Caco-2 (cell line): ENCODE data around the gene HRC. TPM values are rescaled to one million over a fixed set of nuclear protein-coding genes. Genes with fewer than 3 reads are reported as not detected.

ENCODE experiments used
- BruUV-seq: library from RNA; stranded (reverse); fragments of 400-500 nt; replicated peaks from 2 replicates; lab custom pipeline; 2021; lab: Mats Ljungman, UMichigan
- CTCF ChIA-PET: fragments of 300-600 bp; sonication (Branson Sonifier 250); formaldehyde crosslinking; loops from one replicate; lab custom pipeline; 2022; ENCODE audit warnings: antibody characterized with exemption; lab: Charles Lee
- POLR2A ChIA-PET: fragments of 300-600 bp; sonication (Branson Sonifier 250); formaldehyde crosslinking; loops from one replicate; lab custom pipeline; 2022; ENCODE audit warnings: antibody characterized with exemption; lab: Charles Lee
- DNase-seq, 2 experiments: peaks; one replicate each; pipeline versions ENCODE4 v3.0.0 to v3.0.0-alpha.2; 2020 to 2022
- H3K27me3 ChIP-seq: replicated peaks from 2 replicates; pipeline ENCODE4 v1.6.0; 2011; ENCODE audit warnings: low read length; ENCODE audit not compliant: control insufficient read depth, insufficient read depth
- H3K36me3 ChIP-seq: 2 replicates; pipeline ENCODE4 v1.5.1; 2011; ENCODE audit warnings: low read length; ENCODE audit not compliant: control insufficient read depth, insufficient read depth
- H3K4me1 ChIP-seq: fragments of 250-450 bp; sonication (Bioruptor Pico); 2 replicates; pipeline ENCODE4 v1.5.1; 2020; ENCODE audit warnings: mild to moderate bottlenecking
- H3K4me3 ChIP-seq: 2 replicates; pipeline ENCODE4 v1.5.1; 2011; ENCODE audit warnings: low read depth, mild to moderate bottlenecking, control low read depth, low read length
- H3K9me3 ChIP-seq: fragments of 250-450 bp; sonication (Bioruptor Pico); 2 replicates; pipeline ENCODE4 v1.5.1; 2020; ENCODE audit warnings: mild to moderate bottlenecking, moderate library complexity
- H3K27ac Mint-ChIP-seq: one replicate; pipeline ENCODE4 v1.8.0; 2022; ENCODE audit warnings: mixed read lengths; ENCODE audit not compliant: unreplicated experiment
- H3K27me3 Mint-ChIP-seq: one replicate; pipeline ENCODE4 v1.8.0; 2022; ENCODE audit warnings: mixed read lengths; ENCODE audit not compliant: insufficient read depth, unreplicated experiment
- H3K36me3 Mint-ChIP-seq: one replicate; pipeline ENCODE4 v1.8.0; 2022; ENCODE audit warnings: mild to moderate bottlenecking, mixed read lengths; ENCODE audit not compliant: insufficient read depth, unreplicated experiment
- H3K4me1 Mint-ChIP-seq: one replicate; pipeline ENCODE4 v1.8.0; 2022; ENCODE audit warnings: low read depth, mixed read lengths; ENCODE audit not compliant: unreplicated experiment
- H3K4me3 Mint-ChIP-seq: one replicate; pipeline ENCODE4 v1.8.0; 2022; ENCODE audit warnings: mild to moderate bottlenecking, moderate library complexity, mixed read lengths; ENCODE audit not compliant: unreplicated experiment
- H3K9me3 Mint-ChIP-seq: one replicate; pipeline ENCODE4 v1.8.0; 2022; ENCODE audit warnings: mixed read lengths; ENCODE audit not compliant: unreplicated experiment
- intact Hi-C: fragments of 100-400 bp; cut with micrococcal nuclease; formaldehyde crosslinking; loops from one replicate; pipeline ENCODE4 v1.10.0; 2022; ENCODE audit not compliant: unreplicated experiment
- total RNA-seq: library from RNA; stranded (reverse); gene quantifications from 2 replicates; pipeline ENCODE4 v1.2.3, GENCODE V29; 2022
- TF ChIP-seq, protein P1 (sequence below), 2 experiments: fragments of 200-600 bp in 1 of 2; IDR thresholded peaks; 1 replicate in 1 of 2; 2 replicates in 1 of 2; pipeline versions ENCODE4 v1.5.1 to v1.8.0; 2011 to 2022; ENCODE audit warnings: antibody characterized with exemption in 1 of 2, control low read depth in 1 of 2, inconsistent platforms in 1 of 2, low read depth in 1 of 2, low read length in 1 of 2, mild to moderate bottlenecking in 1 of 2, moderate library complexity in 1 of 2; ENCODE audit not compliant: insufficient read depth in 1 of 2, severe bottlenecking in 1 of 2, unreplicated experiment in 1 of 2

HRC gene
- total RNA-seq, 1 experiment from 2014 or later, result not detected

DNA sequence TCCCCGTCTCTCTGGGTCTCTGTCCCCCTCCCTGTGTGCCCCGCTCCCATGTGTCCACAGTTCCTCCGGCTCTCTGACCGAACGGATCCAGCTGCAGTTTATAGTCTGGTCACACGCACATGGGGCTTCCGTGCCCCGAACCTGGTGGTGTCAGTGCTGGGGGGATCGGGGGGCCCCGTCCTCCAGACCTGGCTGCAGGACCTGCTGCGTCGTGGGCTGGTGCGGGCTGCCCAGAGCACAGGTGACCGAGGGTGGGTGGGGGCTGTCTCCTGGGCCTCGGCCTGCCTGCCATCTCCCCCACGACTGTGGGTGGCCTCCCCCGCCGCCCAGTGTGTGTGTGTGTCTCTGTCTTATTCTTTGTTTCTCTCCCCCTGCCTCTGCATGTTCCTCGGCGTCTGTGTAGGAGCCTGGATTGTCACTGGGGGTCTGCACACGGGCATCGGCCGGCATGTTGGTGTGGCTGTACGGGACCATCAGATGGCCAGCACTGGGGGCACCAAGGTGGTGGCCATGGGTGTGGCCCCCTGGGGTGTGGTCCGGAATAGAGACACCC is 12.7 kb upstream of the HRC start:
- Mint-ChIP-seq H3K4me1 (peaks cover 6% of the 10 kb centered on the region), H3K27ac (no peak overlapping the region), H3K27me3 (no peaks in the 10 kb centered on the region), H3K9me3 (no peaks in the 10 kb centered on the region), H3K4me3 (no peak overlapping the region), H3K36me3 (no peaks in the 10 kb centered on the region)
- no TSS peak for BruUV-seq
- no peak for DNase-seq
- Histone ChIP-seq H3K9me3 (no peaks in the 10 kb centered on the region), H3K4me3 (no peak overlapping the region), H3K4me1 (peaks cover 17% of the 10 kb centered on the region), H3K36me3 (0 out of 2 replicates have a peak, but pooled peaks cover 2% of the 10 kb centered on the region), H3K27me3 (no peaks in the 10 kb centered on the region)
- ChIA-PET CTCF (no interaction called here), POLR2A (no interaction called here)
- intact Hi-C loops, result no loop called here
- TF ChIP-seq, protein P1, sequence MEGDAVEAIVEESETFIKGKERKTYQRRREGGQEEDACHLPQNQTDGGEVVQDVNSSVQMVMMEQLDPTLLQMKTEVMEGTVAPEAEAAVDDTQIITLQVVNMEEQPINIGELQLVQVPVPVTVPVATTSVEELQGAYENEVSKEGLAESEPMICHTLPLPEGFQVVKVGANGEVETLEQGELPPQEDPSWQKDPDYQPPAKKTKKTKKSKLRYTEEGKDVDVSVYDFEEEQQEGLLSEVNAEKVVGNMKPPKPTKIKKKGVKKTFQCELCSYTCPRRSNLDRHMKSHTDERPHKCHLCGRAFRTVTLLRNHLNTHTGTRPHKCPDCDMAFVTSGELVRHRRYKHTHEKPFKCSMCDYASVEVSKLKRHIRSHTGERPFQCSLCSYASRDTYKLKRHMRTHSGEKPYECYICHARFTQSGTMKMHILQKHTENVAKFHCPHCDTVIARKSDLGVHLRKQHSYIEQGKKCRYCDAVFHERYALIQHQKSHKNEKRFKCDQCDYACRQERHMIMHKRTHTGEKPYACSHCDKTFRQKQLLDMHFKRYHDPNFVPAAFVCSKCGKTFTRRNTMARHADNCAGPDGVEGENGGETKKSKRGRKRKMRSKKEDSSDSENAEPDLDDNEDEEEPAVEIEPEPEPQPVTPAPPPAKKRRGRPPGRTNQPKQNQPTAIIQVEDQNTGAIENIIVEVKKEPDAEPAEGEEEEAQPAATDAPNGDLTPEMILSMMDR (IDR thresholded peaks at IDR 0.05; ENCODE audit: insufficient read depth in 1 of 2, low read depth in 1 of 2, low read length in 1 of 2, severe bottlenecking in 1 of 2, unreplicated experiment in 1 of 2), result no peak

DNA sequence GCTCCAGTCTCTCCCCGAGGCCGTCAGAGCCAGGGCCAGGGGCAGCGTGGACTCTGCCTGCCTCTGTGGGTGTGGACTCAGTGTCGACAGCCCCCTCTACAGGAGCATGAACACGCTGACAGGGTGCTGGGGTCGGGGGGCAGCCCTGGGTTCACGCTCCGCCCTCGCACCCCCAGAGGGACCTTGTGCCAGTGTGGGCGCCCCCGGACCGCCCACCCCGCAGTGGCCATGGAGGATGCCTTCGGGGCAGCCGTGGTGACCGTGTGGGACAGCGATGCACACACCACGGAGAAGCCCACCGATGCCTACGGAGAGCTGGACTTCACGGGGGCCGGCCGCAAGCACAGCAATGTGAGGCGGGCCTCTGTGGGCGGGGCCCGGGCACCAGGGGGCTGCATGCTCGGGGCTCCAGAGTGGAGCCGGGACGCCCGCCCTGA is 10.7 kb upstream of the HRC start:
- no peak overlapping the region for H3K27ac Mint-ChIP-seq
- H3K27me3 Mint-ChIP-seq, result no peaks in the 10 kb centered on the region
- no peaks in the 10 kb centered on the region for H3K36me3 Mint-ChIP-seq
- no peaks in the 10 kb centered on the region for H3K9me3 ChIP-seq
- no peak for DNase-seq
- TF ChIP-seq, protein P1 (IDR thresholded peaks at IDR 0.05; ENCODE audit: insufficient read depth in 1 of 2, low read depth in 1 of 2, low read length in 1 of 2, severe bottlenecking in 1 of 2, unreplicated experiment in 1 of 2), result no peak
- H3K36me3 ChIP-seq, result no peaks in the 10 kb centered on the region
- BruUV-seq, result no TSS peak
- no peak overlapping the region for H3K4me3 ChIP-seq
- H3K27me3 ChIP-seq, result no peaks in the 10 kb centered on the region
- no peak overlapping the region for H3K4me3 Mint-ChIP-seq
- CTCF ChIA-PET, result no interaction called here
- peaks cover 9% of the 10 kb centered on the region for H3K4me1 Mint-ChIP-seq
- H3K9me3 Mint-ChIP-seq, result no peaks in the 10 kb centered on the region
- POLR2A ChIA-PET, result no interaction called here
- intact Hi-C loops, result no loop called here
- peaks cover 15% of the 10 kb centered on the region for H3K4me1 ChIP-seq

DNA sequence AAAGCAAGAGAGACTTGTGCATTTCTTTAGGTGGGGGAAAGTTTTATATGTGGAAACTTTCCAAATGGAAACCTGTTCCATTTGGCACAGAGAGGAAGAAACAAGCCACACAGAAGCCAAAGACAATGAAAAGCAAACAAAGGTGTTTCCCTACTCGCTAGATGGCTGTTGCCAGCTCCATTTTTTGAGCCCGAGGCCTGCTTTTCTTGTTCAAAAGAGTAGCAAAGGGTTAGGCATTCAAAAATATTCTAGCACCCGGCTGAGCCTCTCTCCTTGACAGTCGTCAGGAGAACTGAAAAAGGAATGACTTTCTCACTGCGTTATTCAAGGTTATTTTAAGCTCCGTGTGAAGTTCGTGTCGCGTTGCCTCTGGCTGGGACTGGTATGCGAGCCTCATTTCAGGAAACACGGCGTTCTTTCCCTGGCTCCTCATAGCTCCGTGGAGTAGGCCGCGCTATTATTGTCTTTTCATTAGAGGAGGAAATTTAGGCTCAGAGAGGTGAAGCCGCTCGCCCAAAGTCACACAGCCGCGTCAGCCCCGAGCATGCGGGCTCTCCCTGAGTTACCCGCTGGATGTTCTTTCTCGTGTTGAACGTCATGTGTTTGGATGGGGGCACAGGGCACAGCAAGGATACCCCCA is 10.0 kb upstream of the HRC start:
- H3K4me3 ChIP-seq, result no peak overlapping the region
- BruUV-seq, result no TSS peak
- DNase-seq, result no peak
- H3K27ac Mint-ChIP-seq, result no peak overlapping the region
- peaks cover 9% of the 10 kb centered on the region for H3K4me1 ChIP-seq
- H3K27me3 ChIP-seq, result no peaks in the 10 kb centered on the region
- intact Hi-C loops, result no loop called here
- TF ChIP-seq, protein P1 (IDR thresholded peaks at IDR 0.05; ENCODE audit: insufficient read depth in 1 of 2, low read depth in 1 of 2, low read length in 1 of 2, severe bottlenecking in 1 of 2, unreplicated experiment in 1 of 2), result no peak
- H3K36me3 Mint-ChIP-seq, result no peaks in the 10 kb centered on the region
- H3K4me3 Mint-ChIP-seq, result no peak overlapping the region
- peaks cover 10% of the 10 kb centered on the region for H3K4me1 Mint-ChIP-seq
- ChIA-PET POLR2A (no interaction called here), CTCF (no interaction called here)
- H3K36me3 ChIP-seq, result no peaks in the 10 kb centered on the region
- H3K27me3 Mint-ChIP-seq, result no peaks in the 10 kb centered on the region
- H3K9me3 Mint-ChIP-seq, result no peaks in the 10 kb centered on the region
- H3K9me3 ChIP-seq, result no peaks in the 10 kb centered on the region
